HEK293 (cell line): ENCODE results near the gene NBPF4.

Experiments
- CTCF ChIA-PET: fragments of 350-600 bp; formaldehyde crosslinking; extraction: SDS; loops from one replicate; lab custom pipeline; 2021; ENCODE audit warnings: antibody characterized with exemption; lab: Yijun Ruan, JAX
- POLR2A ChIA-PET: fragments of 300-600 bp; formaldehyde crosslinking; extraction: SDS; loops from one replicate; lab custom pipeline; 2020; ENCODE audit warnings: antibody characterized with exemption, inconsistent platforms; lab: Yijun Ruan, JAX
- H3K27ac ChIP-seq: fragments of 200-500 bp; sonication (Bioruptor generic); 2 replicates; pipeline ENCODE4 v1.5.1; 2014; ENCODE audit warnings: low read depth, low read length, control low read depth, inconsistent platforms; ENCODE audit errors: extremely low read depth
- H3K36me3 ChIP-seq, 2 experiments: fragments of 200-500 bp in 1 of 2; sonication (Bioruptor generic) in 1 of 2; 1 replicate in 1 of 2; 2 replicates in 1 of 2; pipeline ENCODE4 v1.5.1; 2014 to 2017; ENCODE audit warnings: inconsistent platforms in 2 of 2, low read length in 2 of 2; ENCODE audit not compliant: control insufficient read depth in 2 of 2, insufficient read depth in 1 of 2
- H3K4me1 ChIP-seq: fragments of 200-500 bp; sonication (Bioruptor generic); 2 replicates; pipeline ENCODE4 v1.5.1; 2014; ENCODE audit warnings: mild to moderate bottlenecking, low read length, inconsistent platforms; ENCODE audit not compliant: control insufficient read depth, insufficient read depth
- H3K4me3 ChIP-seq: 2 replicates; pipeline ENCODE4 v1.5.1; 2011; ENCODE audit warnings: low read depth, mild to moderate bottlenecking, control low read depth, low read length, moderate library complexity
- H3K9me3 ChIP-seq: fragments of 200-500 bp; sonication (Bioruptor generic); 2 replicates; pipeline ENCODE4 v1.5.1; 2014; ENCODE audit warnings: low read depth, low read length, inconsistent platforms; ENCODE audit not compliant: control insufficient read depth, insufficient read depth
- BCL11B ChIP-seq: fragments of 450-650 bp; formaldehyde crosslinking; IDR thresholded peaks from 2 replicates; pipeline ENCODE4 v1.5.1; 2016; ENCODE audit warnings: low read depth, missing biosample characterization, missing genetic modification characterization
- FEZF1 ChIP-seq: fragments of 450-650 bp; formaldehyde crosslinking; IDR thresholded peaks from 2 replicates; pipeline ENCODE4 v1.5.1; 2016; ENCODE audit warnings: missing biosample characterization, missing genetic modification characterization
- GLIS1 ChIP-seq: fragments of 450-650 bp; formaldehyde crosslinking; IDR thresholded peaks from 2 replicates; pipeline ENCODE4 v1.5.1; 2016; ENCODE audit warnings: missing biosample characterization, missing genetic modification characterization
- OSR2 ChIP-seq: fragments of 450-650 bp; formaldehyde crosslinking; IDR thresholded peaks from 2 replicates; pipeline ENCODE4 v1.5.1; 2016; ENCODE audit warnings: missing biosample characterization, missing genetic modification characterization
- ZBTB49 ChIP-seq: fragments of 450-650 bp; formaldehyde crosslinking; IDR thresholded peaks from 2 replicates; pipeline ENCODE4 v1.5.1; 2016; ENCODE audit warnings: missing biosample characterization, missing genetic modification characterization, low read depth
- ZNF146 ChIP-seq: fragments of 450-650 bp; formaldehyde crosslinking; IDR thresholded peaks from 2 replicates; pipeline ENCODE4 v1.5.1; 2016; ENCODE audit warnings: missing biosample characterization, missing genetic modification characterization
- ZNF221 ChIP-seq: fragments of 450-650 bp; formaldehyde crosslinking; IDR thresholded peaks from 2 replicates; pipeline ENCODE4 v1.5.1; 2017; ENCODE audit warnings: missing biosample characterization, missing genetic modification characterization, borderline replicate concordance
- ZNF23 ChIP-seq: fragments of 450-650 bp; formaldehyde crosslinking; IDR thresholded peaks from 2 replicates; pipeline ENCODE4 v1.5.1; 2016; ENCODE audit warnings: missing biosample characterization, missing genetic modification characterization, borderline replicate concordance
- ZNF274 ChIP-seq, 2 experiments: fragments of 200-500 bp in 1 of 2; fragments of 450-650 bp in 1 of 2; sonication (Bioruptor generic) in 1 of 2; formaldehyde crosslinking in 1 of 2; IDR thresholded peaks; 2 replicates each; pipeline versions ENCODE4 v1.5.1 to v1.6.1; 2014 to 2016; ENCODE audit warnings: borderline replicate concordance in 1 of 2, inconsistent platforms in 1 of 2, low read length in 1 of 2, missing biosample characterization in 1 of 2, missing genetic modification characterization in 1 of 2
- ZNF560 ChIP-seq: fragments of 450-650 bp; formaldehyde crosslinking; IDR thresholded peaks from 2 replicates; pipeline ENCODE4 v1.5.1; 2017; ENCODE audit warnings: missing biosample characterization, missing genetic modification characterization, borderline replicate concordance
- ZNF639 ChIP-seq: fragments of 450-650 bp; formaldehyde crosslinking; IDR thresholded peaks from 2 replicates; pipeline ENCODE4 v1.5.1; 2016; ENCODE audit warnings: missing biosample characterization, missing genetic modification characterization
- ZNF645 ChIP-seq: fragments of 450-650 bp; formaldehyde crosslinking; IDR thresholded peaks from 2 replicates; pipeline ENCODE4; 2016; ENCODE audit warnings: missing biosample characterization, missing genetic modification characterization
- TF ChIP-seq, protein P1 (sequence below): fragments of 450-650 bp; formaldehyde crosslinking; IDR thresholded peaks from 2 replicates; pipeline ENCODE4 v1.5.1; 2016; ENCODE audit warnings: missing biosample characterization, missing genetic modification characterization
- TF ChIP-seq, protein P2 (sequence below): fragments of 450-650 bp; formaldehyde crosslinking; IDR thresholded peaks from 2 replicates; pipeline ENCODE4 v1.5.1; 2016; ENCODE audit warnings: missing biosample characterization, missing genetic modification characterization
- TF ChIP-seq, protein P3 (sequence below): fragments of 450-650 bp; formaldehyde crosslinking; IDR thresholded peaks from 2 replicates; pipeline ENCODE4 v1.5.1; 2016; ENCODE audit warnings: missing biosample characterization, missing genetic modification characterization, borderline replicate concordance

The NBPF4 gene

DNA sequence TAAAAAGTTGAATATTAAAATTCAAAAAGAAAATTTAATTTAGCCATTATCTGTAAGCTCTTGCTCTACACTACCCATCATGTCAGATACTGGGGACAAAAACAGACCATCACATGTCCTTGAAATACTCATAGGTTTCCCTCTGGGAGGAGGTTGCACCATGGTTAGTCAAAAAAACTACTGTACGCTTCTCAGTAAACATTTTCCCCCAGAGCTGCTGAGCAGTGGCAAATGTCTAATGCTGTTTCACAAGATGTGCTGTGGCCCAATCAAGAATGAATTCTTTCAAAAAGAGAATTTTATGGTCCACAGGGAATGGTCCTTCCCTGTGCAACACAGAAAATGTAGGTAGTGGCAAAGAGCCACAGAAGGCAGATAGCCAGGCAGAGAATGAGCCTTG lies 49.8 kb downstream of the NBPF4 start:
- ChIA-PET POLR2A (no interaction called here), CTCF (no interaction called here)
- TF ChIP-seq ZNF560 (tag by site-specific recombination) (no peak), ZNF645 (tag by site-specific recombination) (no peak), ZBTB49 (no peak), ZNF221 (tag by site-specific recombination) (no peak), BCL11B (tag by site-specific recombination) (no peak)
- H3K36me3 ChIP-seq = peaks cover 0 to 53% of the 10 kb centered on the region in 2 experiments; a peak in 1 of 3 replicates
- H3K9me3 ChIP-seq = no peaks in the 10 kb centered on the region
- H3K27ac ChIP-seq = no peak overlapping the region
- H3K4me3 ChIP-seq = no peak overlapping the region
- no peaks in the 10 kb centered on the region for H3K4me1 ChIP-seq

- POLR2A ChIA-PET = no interaction called here
- Histone ChIP-seq H3K9me3 (no peaks in the 10 kb centered on the region), H3K4me3 (no peak overlapping the region), H3K27ac (no peak overlapping the region), H3K36me3 (peaks cover 0 to 53% of the 10 kb centered on the region in 2 experiments; a peak in 1 of 3 replicates), H3K4me1 (no peaks in the 10 kb centered on the region)
- TF ChIP-seq ZNF146 (peak; percentile 81), ZNF274 (IDR thresholded peaks at IDR 0.05; ENCODE audit: low read length) (no peak), ZNF274 (tag by site-specific recombination; IDR thresholded peaks at IDR 0.05; ENCODE audit: borderline replicate concordance) (no peak)
- TF ChIP-seq, protein P1, sequence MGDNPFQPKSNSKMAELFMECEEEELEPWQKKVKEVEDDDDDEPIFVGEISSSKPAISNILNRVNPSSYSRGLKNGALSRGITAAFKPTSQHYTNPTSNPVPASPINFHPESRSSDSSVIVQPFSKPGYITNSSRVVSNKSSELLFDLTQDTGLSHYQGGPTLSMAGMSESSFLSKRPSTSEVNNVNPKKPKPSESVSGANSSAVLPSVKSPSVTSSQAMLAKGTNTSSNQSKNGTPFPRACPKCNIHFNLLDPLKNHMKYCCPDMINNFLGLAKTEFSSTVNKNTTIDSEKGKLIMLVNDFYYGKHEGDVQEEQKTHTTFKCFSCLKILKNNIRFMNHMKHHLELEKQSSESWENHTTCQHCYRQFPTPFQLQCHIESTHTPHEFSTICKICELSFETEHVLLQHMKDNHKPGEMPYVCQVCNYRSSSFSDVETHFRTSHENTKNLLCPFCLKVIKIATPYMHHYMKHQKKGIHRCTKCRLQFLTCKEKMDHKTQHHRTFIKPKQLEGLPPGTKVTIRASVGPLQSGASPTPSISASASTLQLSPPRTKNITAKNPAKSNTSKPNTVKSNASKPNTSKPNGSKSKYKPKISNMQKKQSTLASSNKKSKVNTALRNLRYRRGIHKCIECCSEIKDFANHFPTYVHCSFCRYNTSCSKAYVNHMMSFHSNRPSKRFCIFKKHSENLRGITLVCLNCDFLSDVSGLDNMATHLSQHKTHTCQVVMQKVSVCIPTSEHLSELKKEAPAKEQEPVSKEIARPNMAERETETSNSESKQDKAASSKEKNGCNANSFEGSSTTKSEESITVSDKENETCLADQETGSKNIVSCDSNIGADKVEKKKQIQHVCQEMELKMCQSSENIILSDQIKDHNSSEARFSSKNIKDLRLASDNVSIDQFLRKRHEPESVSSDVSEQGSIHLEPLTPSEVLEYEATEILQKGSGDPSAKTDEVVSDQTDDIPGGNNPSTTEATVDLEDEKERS = 0 out of 2 replicates have a peak, but pooled peaks have one; percentile 26
- CTCF ChIA-PET = no interaction called here
Observed at GRCh38 chr1:108193333-108193732, 50.5 kb downstream of the NBPF4 start.

GRCh38 chr1:108192581-108192980 lies 51.3 kb downstream of the NBPF4 start:
- Histone ChIP-seq H3K4me3 (no peak overlapping the region), H3K4me1 (no peaks in the 10 kb centered on the region), H3K27ac (no peak overlapping the region), H3K36me3 (peaks cover 0 to 48% of the 10 kb centered on the region in 2 experiments; a peak in 1 of 3 replicates), H3K9me3 (no peaks in the 10 kb centered on the region)
- ChIA-PET POLR2A (no interaction called here), CTCF (interaction anchor here (0.7 kb wide), 1 partner anchor 18 kb away, joined by 3 read pairs; no protein-coding TSS in a partner anchor)
- TF ChIP-seq ZNF23 (tag by site-specific recombination) (no peak), FEZF1 (tag by site-specific recombination) (no peak), OSR2 (tag by site-specific recombination) (no peak), GLIS1 (tag by site-specific recombination) (no peak), ZNF639 (no peak)
- TF ChIP-seq, protein P2, sequence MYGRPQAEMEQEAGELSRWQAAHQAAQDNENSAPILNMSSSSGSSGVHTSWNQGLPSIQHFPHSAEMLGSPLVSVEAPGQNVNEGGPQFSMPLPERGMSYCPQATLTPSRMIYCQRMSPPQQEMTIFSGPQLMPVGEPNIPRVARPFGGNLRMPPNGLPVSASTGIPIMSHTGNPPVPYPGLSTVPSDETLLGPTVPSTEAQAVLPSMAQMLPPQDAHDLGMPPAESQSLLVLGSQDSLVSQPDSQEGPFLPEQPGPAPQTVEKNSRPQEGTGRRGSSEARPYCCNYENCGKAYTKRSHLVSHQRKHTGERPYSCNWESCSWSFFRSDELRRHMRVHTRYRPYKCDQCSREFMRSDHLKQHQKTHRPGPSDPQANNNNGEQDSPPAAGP = no peak
- TF ChIP-seq, protein P3, sequence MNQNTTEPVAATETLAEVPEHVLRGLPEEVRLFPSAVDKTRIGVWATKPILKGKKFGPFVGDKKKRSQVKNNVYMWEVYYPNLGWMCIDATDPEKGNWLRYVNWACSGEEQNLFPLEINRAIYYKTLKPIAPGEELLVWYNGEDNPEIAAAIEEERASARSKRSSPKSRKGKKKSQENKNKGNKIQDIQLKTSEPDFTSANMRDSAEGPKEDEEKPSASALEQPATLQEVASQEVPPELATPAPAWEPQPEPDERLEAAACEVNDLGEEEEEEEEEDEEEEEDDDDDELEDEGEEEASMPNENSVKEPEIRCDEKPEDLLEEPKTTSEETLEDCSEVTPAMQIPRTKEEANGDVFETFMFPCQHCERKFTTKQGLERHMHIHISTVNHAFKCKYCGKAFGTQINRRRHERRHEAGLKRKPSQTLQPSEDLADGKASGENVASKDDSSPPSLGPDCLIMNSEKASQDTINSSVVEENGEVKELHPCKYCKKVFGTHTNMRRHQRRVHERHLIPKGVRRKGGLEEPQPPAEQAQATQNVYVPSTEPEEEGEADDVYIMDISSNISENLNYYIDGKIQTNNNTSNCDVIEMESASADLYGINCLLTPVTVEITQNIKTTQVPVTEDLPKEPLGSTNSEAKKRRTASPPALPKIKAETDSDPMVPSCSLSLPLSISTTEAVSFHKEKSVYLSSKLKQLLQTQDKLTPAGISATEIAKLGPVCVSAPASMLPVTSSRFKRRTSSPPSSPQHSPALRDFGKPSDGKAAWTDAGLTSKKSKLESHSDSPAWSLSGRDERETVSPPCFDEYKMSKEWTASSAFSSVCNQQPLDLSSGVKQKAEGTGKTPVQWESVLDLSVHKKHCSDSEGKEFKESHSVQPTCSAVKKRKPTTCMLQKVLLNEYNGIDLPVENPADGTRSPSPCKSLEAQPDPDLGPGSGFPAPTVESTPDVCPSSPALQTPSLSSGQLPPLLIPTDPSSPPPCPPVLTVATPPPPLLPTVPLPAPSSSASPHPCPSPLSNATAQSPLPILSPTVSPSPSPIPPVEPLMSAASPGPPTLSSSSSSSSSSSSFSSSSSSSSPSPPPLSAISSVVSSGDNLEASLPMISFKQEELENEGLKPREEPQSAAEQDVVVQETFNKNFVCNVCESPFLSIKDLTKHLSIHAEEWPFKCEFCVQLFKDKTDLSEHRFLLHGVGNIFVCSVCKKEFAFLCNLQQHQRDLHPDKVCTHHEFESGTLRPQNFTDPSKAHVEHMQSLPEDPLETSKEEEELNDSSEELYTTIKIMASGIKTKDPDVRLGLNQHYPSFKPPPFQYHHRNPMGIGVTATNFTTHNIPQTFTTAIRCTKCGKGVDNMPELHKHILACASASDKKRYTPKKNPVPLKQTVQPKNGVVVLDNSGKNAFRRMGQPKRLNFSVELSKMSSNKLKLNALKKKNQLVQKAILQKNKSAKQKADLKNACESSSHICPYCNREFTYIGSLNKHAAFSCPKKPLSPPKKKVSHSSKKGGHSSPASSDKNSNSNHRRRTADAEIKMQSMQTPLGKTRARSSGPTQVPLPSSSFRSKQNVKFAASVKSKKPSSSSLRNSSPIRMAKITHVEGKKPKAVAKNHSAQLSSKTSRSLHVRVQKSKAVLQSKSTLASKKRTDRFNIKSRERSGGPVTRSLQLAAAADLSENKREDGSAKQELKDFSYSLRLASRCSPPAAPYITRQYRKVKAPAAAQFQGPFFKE = no peak
